Activated CD8-positive, alpha-beta memory T cell treated with anti-CD3 and anti-CD28 coated beads for 1 hour (primary cell): ENCODE data around the gene TMEM40.
"Not testable (repeated sequence)": the region's sequence is repeated elsewhere in the genome, so short reads cannot be mapped to it uniquely, and the experiment has no call there.

Experiments used
- DNase-seq, 2 donors: peaks; one replicate each; pipeline ENCODE4 v3.0.0-alpha.2; 2020; ENCODE audit warnings: low read depth in 1 of 2; ENCODE audit errors: extremely low read depth in 1 of 2

Gene TMEM40

GRCh38 chr3:12777171-12777570, 18.1 kb upstream of the TMEM40 start:
- DNase-seq: no peak

GRCh38 chr3:12775970-12776369, 16.9 kb upstream of the TMEM40 start:
- not testable (repeated sequence) for DNase-seq

- DNase-seq: no peak
Measured at GRCh38 chr3:12775226-12775625, 16.2 kb upstream of the TMEM40 start.

- DNase-seq: no peak
Measured at GRCh38 chr3:12774619-12775018, 15.6 kb upstream of the TMEM40 start.

GRCh38 chr3:12773710-12774086, 14.6 kb upstream of the TMEM40 start:
- DNase-seq: no peak

GRCh38 chr3:12773030-12773709, 14.1 kb upstream of the TMEM40 start:
- DNase-seq: no peak

- DNase-seq: no peak
Measured at GRCh38 chr3:12772462-12772861, 13.4 kb upstream of the TMEM40 start.

- no peak for DNase-seq
Measured at GRCh38 chr3:12771236-12771635, 12.2 kb upstream of the TMEM40 start.

GRCh38 chr3:12769761-12770160, 10.7 kb upstream of the TMEM40 start:
- no peak for DNase-seq

GRCh38 chr3:12768579-12769527, 9.8 kb upstream of the TMEM40 start:
- DNase-seq: no peak

GRCh38 chr3:12766541-12766940, 7.5 kb upstream of the TMEM40 start:
- no peak for DNase-seq

- no peak for DNase-seq
Measured at GRCh38 chr3:12764171-12764776, 5.2 kb upstream of the TMEM40 start.

GRCh38 chr3:12759693-12760565, 870 bp upstream of the TMEM40 start:
- DNase-seq: no peak

GRCh38 chr3:12758025-12758781, 856 bp downstream of the TMEM40 start:
- no peak for DNase-seq

GRCh38 chr3:12756635-12757034, 2.4 kb downstream of the TMEM40 start:
- no peak for DNase-seq

GRCh38 chr3:12756175-12756574, 2.9 kb downstream of the TMEM40 start:
- no peak for DNase-seq

- DNase-seq: no peak
Measured at GRCh38 chr3:12755754-12756153, 3.3 kb downstream of the TMEM40 start.

GRCh38 chr3:12754313-12754712, 4.7 kb downstream of the TMEM40 start:
- no peak for DNase-seq

- DNase-seq: no peak
Measured at GRCh38 chr3:12753275-12754028, 5.6 kb downstream of the TMEM40 start.
